ENCODE data around the gene MAP1LC3B.

The MAP1LC3B gene

GRCh38 chr16:87448866-87449265 is 56.7 kb downstream of the MAP1LC3B start:
- H3K36me3 ChIP-seq (ENCODE audit: control insufficient read depth in 2 of 2, insufficient read depth in 2 of 2, low read length in 2 of 2) = peaks cover 24 to 43% of the 10 kb centered on the region in 2 donors
- H3K4me1 ChIP-seq (ENCODE audit: control insufficient read depth in 2 of 2, insufficient read depth in 2 of 2, low read length in 2 of 2) = peaks cover 0 to 2% of the 10 kb centered on the region in 2 donors
- H3K9ac ChIP-seq (ENCODE audit: low read depth in 1 of 2, low read length in 2 of 2) = no peak overlapping the region
- H3K27ac ChIP-seq (ENCODE audit: low read depth in 2 of 2, low read length in 2 of 2) = no peak overlapping the region
- no peaks in the 10 kb centered on the region for H3K27me3 ChIP-seq (ENCODE audit: control insufficient read depth in 2 of 2, insufficient read depth in 2 of 2, low read length in 2 of 2)
- H3K4me3 ChIP-seq (ENCODE audit: low read length in 2 of 2) = no peak overlapping the region
- no peaks in the 10 kb centered on the region for H3K9me3 ChIP-seq (ENCODE audit: control insufficient read depth in 2 of 2, low read length in 2 of 2)

- no peak overlapping the region for H3K27ac ChIP-seq (ENCODE audit: low read depth in 2 of 2, low read length in 2 of 2)
- H3K4me3 ChIP-seq (ENCODE audit: low read length in 2 of 2) = no peak overlapping the region
- H3K27me3 ChIP-seq (ENCODE audit: control insufficient read depth in 2 of 2, insufficient read depth in 2 of 2, low read length in 2 of 2) = no peaks in the 10 kb centered on the region
- no peaks in the 10 kb centered on the region for H3K9me3 ChIP-seq (ENCODE audit: control insufficient read depth in 2 of 2, low read length in 2 of 2)
- H3K4me1 ChIP-seq (ENCODE audit: control insufficient read depth in 2 of 2, insufficient read depth in 2 of 2, low read length in 2 of 2) = peaks cover 3% of the 10 kb centered on the region in 2 donors
- H3K9ac ChIP-seq (ENCODE audit: low read depth in 1 of 2, low read length in 2 of 2) = no peak overlapping the region
- H3K36me3 ChIP-seq (ENCODE audit: control insufficient read depth in 2 of 2, insufficient read depth in 2 of 2, low read length in 2 of 2) = peaks cover 14 to 29% of the 10 kb centered on the region in 2 donors
These were observed 59.6 kb downstream of the MAP1LC3B start for GRCh38 chr16:87451563-87452210.

GRCh38 chr16:87453326-87453725 is 61.2 kb downstream of the MAP1LC3B start:
- Histone ChIP-seq H3K9ac (ENCODE audit: low read depth in 1 of 2, low read length in 2 of 2) (no peak overlapping the region), H3K36me3 (ENCODE audit: control insufficient read depth in 2 of 2, insufficient read depth in 2 of 2, low read length in 2 of 2) (peaks cover 12 to 34% of the 10 kb centered on the region in 2 donors), H3K27ac (ENCODE audit: low read depth in 2 of 2, low read length in 2 of 2) (no peak overlapping the region), H3K27me3 (ENCODE audit: control insufficient read depth in 2 of 2, insufficient read depth in 2 of 2, low read length in 2 of 2) (no peaks in the 10 kb centered on the region), H3K4me3 (ENCODE audit: low read length in 2 of 2) (no peak overlapping the region), H3K4me1 (ENCODE audit: control insufficient read depth in 2 of 2, insufficient read depth in 2 of 2, low read length in 2 of 2) (peaks cover 9 to 12% of the 10 kb centered on the region in 2 donors), H3K9me3 (ENCODE audit: control insufficient read depth in 2 of 2, low read length in 2 of 2) (no peaks in the 10 kb centered on the region)

Measured in mucosa of rectum (tissue), 2 donors.